ENCODE results near the gene STAMBPL1.
"Not testable (repeated sequence)": the region's sequence is repeated elsewhere in the genome, so short reads cannot be mapped to it uniquely, and the experiment has no call there.

Gene STAMBPL1

DNA sequence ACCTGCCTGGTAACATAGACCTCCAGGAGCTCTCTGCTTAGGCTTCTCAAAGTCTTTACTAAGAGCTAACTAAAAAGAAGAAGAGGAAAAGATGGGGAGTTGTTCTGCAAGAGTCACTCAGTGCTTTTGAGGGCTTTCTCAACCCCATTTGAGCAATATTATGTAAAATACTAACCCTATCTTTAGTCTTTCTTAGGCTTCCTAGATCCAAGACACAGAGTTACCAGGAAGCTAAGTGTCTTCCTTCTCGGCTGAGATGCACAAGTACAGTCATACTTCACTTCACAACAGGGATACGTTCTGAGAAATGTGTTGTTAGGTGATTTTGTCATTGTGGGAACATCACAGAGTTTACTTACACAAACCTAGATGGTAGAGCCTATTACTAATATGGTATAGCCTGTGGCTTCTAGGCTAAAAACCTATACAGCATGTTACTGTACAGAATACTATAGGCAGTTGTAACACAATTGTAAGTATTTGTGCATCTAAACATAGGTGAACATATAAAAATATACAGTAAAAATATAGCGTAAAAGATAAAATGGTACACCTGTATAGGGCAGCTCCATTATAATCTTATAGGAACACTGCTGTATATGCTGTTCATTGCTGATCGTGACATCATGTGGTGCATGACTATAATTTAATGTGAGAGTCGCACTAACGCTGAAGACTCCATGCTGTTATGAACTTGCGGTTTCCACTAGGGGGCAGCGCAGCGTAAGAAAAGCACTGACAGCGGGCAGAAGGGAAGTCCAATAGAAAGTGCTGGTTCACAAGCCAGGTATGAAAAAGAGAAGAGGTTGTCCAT lies 44.7 kb upstream of the STAMBPL1 start:
- Mint-ChIP-seq H3K36me3 (ENCODE audit: low read depth) (no peaks in the 10 kb centered on the region), H3K4me1 (no peaks in the 10 kb centered on the region), H3K27me3 (ENCODE audit: low read depth, poor library complexity) (no peaks in the 10 kb centered on the region), H3K9me3 (no peaks in the 10 kb centered on the region), H3K4me3 (no peak overlapping the region), H3K27ac (no peak overlapping the region)
- peak; percentile 81 for DNase-seq
- TF ChIP-seq, protein P1, sequence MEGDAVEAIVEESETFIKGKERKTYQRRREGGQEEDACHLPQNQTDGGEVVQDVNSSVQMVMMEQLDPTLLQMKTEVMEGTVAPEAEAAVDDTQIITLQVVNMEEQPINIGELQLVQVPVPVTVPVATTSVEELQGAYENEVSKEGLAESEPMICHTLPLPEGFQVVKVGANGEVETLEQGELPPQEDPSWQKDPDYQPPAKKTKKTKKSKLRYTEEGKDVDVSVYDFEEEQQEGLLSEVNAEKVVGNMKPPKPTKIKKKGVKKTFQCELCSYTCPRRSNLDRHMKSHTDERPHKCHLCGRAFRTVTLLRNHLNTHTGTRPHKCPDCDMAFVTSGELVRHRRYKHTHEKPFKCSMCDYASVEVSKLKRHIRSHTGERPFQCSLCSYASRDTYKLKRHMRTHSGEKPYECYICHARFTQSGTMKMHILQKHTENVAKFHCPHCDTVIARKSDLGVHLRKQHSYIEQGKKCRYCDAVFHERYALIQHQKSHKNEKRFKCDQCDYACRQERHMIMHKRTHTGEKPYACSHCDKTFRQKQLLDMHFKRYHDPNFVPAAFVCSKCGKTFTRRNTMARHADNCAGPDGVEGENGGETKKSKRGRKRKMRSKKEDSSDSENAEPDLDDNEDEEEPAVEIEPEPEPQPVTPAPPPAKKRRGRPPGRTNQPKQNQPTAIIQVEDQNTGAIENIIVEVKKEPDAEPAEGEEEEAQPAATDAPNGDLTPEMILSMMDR (IDR thresholded peaks at IDR 0.05) = peak; percentile 85

DNA sequence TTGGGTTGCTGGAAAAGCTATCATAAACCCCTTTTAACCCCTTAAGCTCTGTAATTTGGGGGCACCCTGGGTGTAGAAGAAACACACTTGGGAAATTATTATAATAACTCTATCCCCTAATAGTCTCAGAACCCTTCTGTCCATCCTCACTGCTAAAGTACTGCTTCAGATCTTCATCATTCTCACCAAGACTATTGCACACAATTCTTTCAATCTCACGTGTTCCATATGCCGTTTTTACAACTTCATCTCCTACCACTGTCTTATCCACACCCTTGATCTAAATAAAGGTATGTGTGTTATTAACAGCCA lies 44.2 kb upstream of the STAMBPL1 start:
- H3K27me3 Mint-ChIP-seq (ENCODE audit: low read depth, poor library complexity) = no peaks in the 10 kb centered on the region
- no peaks in the 10 kb centered on the region for H3K9me3 Mint-ChIP-seq
- H3K4me3 Mint-ChIP-seq = no peak overlapping the region
- H3K36me3 Mint-ChIP-seq (ENCODE audit: low read depth) = no peaks in the 10 kb centered on the region
- no peak for DNase-seq
- TF ChIP-seq, protein P1 (IDR thresholded peaks at IDR 0.05) = peak; percentile 35
- H3K27ac Mint-ChIP-seq = no peak overlapping the region
- no peaks in the 10 kb centered on the region for H3K4me1 Mint-ChIP-seq

DNA sequence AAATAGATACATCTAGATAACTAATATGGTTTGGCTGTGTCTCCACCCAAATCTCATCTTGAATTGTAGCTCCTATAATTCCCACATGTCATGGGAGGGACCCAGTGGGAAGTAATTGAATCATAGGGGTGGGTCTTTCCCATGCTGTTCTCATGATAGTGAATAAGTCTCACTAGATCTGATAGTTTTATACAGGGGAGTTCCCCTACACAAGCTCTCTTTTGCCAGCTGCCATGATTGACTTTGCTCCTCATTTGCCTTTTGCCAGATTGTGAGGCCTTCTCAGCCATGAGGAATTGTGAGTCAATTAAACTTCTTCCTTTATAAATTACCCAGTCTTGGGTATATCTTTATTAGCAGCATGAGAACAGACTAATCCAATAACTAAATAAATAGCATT lies 42.4 kb upstream of the STAMBPL1 start:
- not testable (repeated sequence) for H3K4me1 Mint-ChIP-seq; H3K9me3 Mint-ChIP-seq; H3K4me3 Mint-ChIP-seq; DNase-seq; H3K27me3 Mint-ChIP-seq (ENCODE audit: low read depth, poor library complexity); H3K36me3 Mint-ChIP-seq (ENCODE audit: low read depth); H3K27ac Mint-ChIP-seq

DNA sequence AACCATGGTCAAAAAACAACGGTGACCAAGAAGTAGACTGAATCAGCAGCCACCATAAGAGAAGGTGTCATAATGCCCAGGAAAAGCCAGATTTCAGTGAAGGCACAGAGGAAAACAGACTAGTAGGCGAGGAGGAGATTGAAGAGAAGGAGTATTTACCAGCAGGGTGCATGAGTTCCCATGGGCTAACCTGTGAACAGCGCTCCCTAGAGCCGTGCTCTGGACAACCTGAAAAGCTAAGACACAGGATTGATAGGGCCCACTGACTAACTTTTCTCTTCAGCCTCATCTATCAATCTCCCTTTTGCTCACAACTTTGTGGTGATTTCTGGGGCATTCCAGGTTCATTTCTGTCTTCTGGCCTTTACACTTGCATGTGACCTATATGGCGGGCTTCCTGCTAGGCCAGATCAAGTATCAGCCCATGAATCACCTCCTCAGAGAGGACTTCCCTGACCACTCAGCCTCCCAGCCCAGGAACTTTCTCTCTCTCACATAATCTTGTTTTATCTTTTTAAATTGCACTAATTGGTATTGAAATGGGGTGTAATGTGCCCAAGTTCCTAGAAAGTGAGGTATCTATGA lies 41.2 kb upstream of the STAMBPL1 start:
- TF ChIP-seq, protein P1 (IDR thresholded peaks at IDR 0.05) = no peak
- peaks cover 4% of the 10 kb centered on the region for H3K27me3 Mint-ChIP-seq (ENCODE audit: low read depth, poor library complexity)
- H3K4me1 Mint-ChIP-seq = no peaks in the 10 kb centered on the region
- no peak for DNase-seq
- H3K4me3 Mint-ChIP-seq = no peak overlapping the region
- H3K36me3 Mint-ChIP-seq (ENCODE audit: low read depth) = no peaks in the 10 kb centered on the region
- H3K9me3 Mint-ChIP-seq = no peaks in the 10 kb centered on the region
- no peak overlapping the region for H3K27ac Mint-ChIP-seq

DNA sequence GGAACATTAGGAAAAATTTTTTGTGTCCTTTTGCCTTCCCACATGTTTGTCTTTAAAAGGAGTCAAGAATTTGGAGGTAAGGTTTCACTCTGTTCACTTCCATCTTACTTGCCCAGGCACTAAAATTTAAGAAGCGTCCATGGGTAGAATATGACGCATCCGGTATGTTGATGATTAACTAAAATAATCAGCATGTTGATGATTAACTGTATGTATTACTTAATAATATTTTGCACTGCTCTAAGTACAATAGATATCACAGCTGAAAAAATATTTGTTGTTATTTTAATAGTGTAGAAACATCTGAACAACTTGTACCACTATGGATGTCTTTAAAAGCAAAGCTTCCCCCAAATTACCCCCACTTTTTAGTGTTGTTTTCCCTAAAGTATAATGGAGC lies 39.9 kb upstream of the STAMBPL1 start:
- Mint-ChIP-seq H3K27me3 (ENCODE audit: low read depth, poor library complexity) (peaks cover 8% of the 10 kb centered on the region), H3K36me3 (ENCODE audit: low read depth) (no peaks in the 10 kb centered on the region), H3K4me1 (no peaks in the 10 kb centered on the region)

DNA sequence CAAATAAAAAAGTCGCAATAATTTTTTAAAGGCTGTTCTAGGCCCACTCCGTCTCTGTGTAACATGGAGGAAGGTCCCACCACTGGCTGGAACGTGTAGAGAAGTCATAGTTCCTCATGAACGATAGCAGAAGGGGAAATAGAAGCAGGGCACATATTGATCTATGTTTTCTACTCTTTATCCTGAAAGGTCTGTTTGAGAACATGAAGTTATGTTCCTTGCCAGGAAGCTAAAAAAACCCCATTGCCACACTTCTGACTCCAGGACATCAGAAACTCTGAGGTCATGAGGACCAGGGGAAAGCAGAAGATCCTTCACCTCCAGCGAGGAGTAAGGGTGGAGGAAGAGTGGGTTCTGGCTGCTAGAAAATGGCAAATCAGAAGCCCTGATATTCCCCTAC lies 39.2 kb upstream of the STAMBPL1 start:
- Mint-ChIP-seq H3K4me1 (no peaks in the 10 kb centered on the region), H3K27me3 (ENCODE audit: low read depth, poor library complexity) (peaks cover 11% of the 10 kb centered on the region), H3K27ac (no peak overlapping the region), H3K9me3 (no peaks in the 10 kb centered on the region), H3K36me3 (ENCODE audit: low read depth) (no peaks in the 10 kb centered on the region), H3K4me3 (no peak overlapping the region)
- DNase-seq = no peak
- TF ChIP-seq, protein P1 (IDR thresholded peaks at IDR 0.05) = no peak

More for the DNA sequence above, 39.9 kb upstream of the STAMBPL1 start:
- DNase-seq = no peak
- no peak overlapping the region for H3K4me3 Mint-ChIP-seq
- TF ChIP-seq, protein P1 (IDR thresholded peaks at IDR 0.05) = no peak
- no peaks in the 10 kb centered on the region for H3K9me3 Mint-ChIP-seq
- H3K27ac Mint-ChIP-seq = no peak overlapping the region
